ENCODE measurements around the gene TNFAIP1. TPM values are rescaled to one million over a fixed set of nuclear protein-coding genes. Genes with fewer than 3 reads are reported as not detected.

The TNFAIP1 gene
- total RNA-seq, 4 donors from 2014 or later, result 51.5 to 81.3 (median 66.4) TPM

DNA sequence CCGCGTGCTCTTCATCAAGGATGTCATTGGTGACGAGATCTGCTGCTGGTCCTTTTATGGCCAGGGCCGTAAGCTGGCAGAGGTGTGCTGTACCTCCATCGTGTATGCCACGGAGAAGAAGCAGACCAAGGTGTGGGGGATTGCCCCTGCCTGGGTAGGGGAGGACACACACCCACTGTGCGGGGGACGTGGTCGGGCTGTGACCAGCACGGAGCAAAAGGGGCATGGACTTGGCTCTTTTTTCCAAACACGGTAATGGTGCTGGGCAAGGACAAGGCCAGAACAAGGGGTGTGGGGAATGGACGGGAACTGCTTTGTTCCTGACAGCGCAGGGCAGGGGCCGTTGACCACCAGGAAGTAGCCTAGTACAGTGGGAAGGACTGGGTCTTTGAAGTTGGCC lies 6.8 kb downstream of the TNFAIP1 start:
- 92% methylated on average over 14 of the region's 14 CpGs for WGBS
- no peak overlapping the region for H3K4me3 ChIP-seq
- no peak overlapping the region for H3K27ac ChIP-seq
- peaks cover 76% of the 10 kb centered on the region for H3K36me3 ChIP-seq
- no peaks in the 10 kb centered on the region for H3K27me3 ChIP-seq
- no peaks in the 10 kb centered on the region for H3K9me3 ChIP-seq
- TF ChIP-seq POLR2A (IDR thresholded peaks at IDR 0.05) (no peak), POLR2AphosphoS5 (IDR thresholded peaks at IDR 0.05) (no peak), EP300 (IDR thresholded peaks at IDR 0.05) (no peak)
- TF ChIP-seq, protein P1, sequence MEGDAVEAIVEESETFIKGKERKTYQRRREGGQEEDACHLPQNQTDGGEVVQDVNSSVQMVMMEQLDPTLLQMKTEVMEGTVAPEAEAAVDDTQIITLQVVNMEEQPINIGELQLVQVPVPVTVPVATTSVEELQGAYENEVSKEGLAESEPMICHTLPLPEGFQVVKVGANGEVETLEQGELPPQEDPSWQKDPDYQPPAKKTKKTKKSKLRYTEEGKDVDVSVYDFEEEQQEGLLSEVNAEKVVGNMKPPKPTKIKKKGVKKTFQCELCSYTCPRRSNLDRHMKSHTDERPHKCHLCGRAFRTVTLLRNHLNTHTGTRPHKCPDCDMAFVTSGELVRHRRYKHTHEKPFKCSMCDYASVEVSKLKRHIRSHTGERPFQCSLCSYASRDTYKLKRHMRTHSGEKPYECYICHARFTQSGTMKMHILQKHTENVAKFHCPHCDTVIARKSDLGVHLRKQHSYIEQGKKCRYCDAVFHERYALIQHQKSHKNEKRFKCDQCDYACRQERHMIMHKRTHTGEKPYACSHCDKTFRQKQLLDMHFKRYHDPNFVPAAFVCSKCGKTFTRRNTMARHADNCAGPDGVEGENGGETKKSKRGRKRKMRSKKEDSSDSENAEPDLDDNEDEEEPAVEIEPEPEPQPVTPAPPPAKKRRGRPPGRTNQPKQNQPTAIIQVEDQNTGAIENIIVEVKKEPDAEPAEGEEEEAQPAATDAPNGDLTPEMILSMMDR (IDR thresholded peaks at IDR 0.05), result no peak
- no peak for DNase-seq (ENCODE audit: low spot score in 2 of 2)
- H3K4me1 ChIP-seq, result peaks cover 20% of the 10 kb centered on the region

DNA sequence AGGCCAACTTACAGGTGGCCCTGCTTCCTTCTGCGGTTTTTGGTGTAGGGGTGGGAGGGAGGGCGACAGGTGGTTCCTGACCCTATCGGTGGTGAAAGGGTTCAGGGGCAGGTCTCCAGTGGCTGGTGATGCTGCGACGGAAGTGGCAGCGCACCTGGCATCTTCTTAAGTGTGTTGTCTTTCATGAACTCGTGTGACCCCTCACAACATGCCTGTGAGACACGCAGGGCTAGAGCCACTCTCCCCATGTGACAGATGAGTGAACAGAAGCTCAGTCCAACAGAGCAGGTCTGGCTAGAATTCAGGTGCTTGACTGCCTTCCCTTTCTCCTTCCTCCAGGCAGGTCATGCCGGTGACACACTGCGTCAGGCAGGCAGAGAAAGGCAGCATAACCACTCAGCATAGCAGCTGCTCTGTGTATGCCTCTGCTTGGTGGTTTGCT lies 8.0 kb downstream of the TNFAIP1 start:
- TF ChIP-seq EP300 (IDR thresholded peaks at IDR 0.05) (no peak), POLR2A (IDR thresholded peaks at IDR 0.05) (no peak), POLR2AphosphoS5 (IDR thresholded peaks at IDR 0.05) (no peak)
- TF ChIP-seq, protein P1 (IDR thresholded peaks at IDR 0.05), result no peak
- no peak overlapping the region for H3K4me3 ChIP-seq
- H3K27ac ChIP-seq, result no peak overlapping the region
- H3K9me3 ChIP-seq, result no peaks in the 10 kb centered on the region
- H3K36me3 ChIP-seq, result peaks cover 88% of the 10 kb centered on the region
- DNase-seq (ENCODE audit: low spot score in 2 of 2), result no peak
- 83% methylated on average over 1 of the region's 10 CpGs for WGBS
- no peaks in the 10 kb centered on the region for H3K27me3 ChIP-seq
- H3K4me1 ChIP-seq, result peaks cover 13% of the 10 kb centered on the region

DNA sequence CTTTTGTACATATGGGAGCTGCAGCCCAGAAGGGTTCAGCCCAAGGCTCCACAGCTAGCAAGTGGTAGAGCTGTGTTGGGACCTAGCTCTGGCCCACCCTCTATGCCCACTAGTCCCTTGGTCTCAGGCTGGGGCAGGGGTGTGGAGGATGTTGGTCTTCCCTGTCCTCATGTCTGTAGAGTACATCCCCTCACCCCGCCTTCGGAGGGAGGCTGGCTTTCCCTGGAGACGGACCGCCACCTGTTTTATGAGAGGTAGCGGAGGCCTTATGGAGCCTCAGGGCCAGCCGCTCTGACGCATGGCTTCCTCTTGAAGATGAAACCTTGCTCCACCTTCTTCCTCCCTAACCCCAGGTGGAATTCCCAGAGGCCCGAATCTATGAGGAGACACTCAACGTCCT lies 8.4 kb downstream of the TNFAIP1 start:
- 85% methylated on average over 5 of the region's 9 CpGs for WGBS
- no peak for TF ChIP-seq POLR2AphosphoS5 (IDR thresholded peaks at IDR 0.05)
- TF ChIP-seq, protein P1 (IDR thresholded peaks at IDR 0.05), result no peak
- TF ChIP-seq EP300 (IDR thresholded peaks at IDR 0.05), result no peak
- Histone ChIP-seq H3K36me3 (peaks cover 93% of the 10 kb centered on the region), H3K27me3 (no peaks in the 10 kb centered on the region), H3K4me1 (peaks cover 11% of the 10 kb centered on the region), H3K4me3 (no peak overlapping the region), H3K27ac (no peak overlapping the region), H3K9me3 (no peaks in the 10 kb centered on the region)
- DNase-seq (ENCODE audit: low spot score in 2 of 2), result no peak

DNA sequence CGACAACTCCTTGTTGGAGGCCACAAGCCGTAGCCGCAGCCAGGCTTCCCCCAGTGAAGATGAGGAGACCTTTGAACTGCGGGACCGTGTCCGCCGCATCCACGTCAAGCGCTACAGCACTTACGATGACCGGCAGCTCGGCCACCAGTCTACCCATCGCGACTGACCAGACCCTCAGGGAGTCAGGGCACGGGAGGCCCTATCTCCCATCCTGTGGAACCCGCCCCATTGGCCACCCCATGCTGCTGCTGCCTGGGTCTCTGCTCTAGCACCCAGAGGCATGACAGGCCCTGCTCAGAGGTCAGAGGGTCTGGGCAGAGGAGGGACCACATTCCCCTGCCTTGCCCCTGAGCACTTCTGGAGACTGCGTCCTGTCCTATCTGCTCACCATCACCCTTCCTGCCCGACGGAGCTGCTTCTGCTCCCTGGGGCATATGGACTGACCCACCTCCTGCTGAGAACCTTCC lies 8.9 kb downstream of the TNFAIP1 start:
- H3K27me3 ChIP-seq, result no peaks in the 10 kb centered on the region
- H3K27ac ChIP-seq, result no peak overlapping the region
- H3K4me3 ChIP-seq, result no peak overlapping the region
- no peak for DNase-seq (ENCODE audit: low spot score in 2 of 2)
- TF ChIP-seq POLR2AphosphoS5 (IDR thresholded peaks at IDR 0.05) (no peak), POLR2A (IDR thresholded peaks at IDR 0.05) (no peak)
- TF ChIP-seq, protein P1 (IDR thresholded peaks at IDR 0.05), result no peak
- peaks cover 98% of the 10 kb centered on the region for H3K36me3 ChIP-seq
- no peaks in the 10 kb centered on the region for H3K9me3 ChIP-seq
- H3K4me1 ChIP-seq, result peaks cover 11% of the 10 kb centered on the region
- 96% methylated on average over 15 of the region's 19 CpGs for WGBS

DNA sequence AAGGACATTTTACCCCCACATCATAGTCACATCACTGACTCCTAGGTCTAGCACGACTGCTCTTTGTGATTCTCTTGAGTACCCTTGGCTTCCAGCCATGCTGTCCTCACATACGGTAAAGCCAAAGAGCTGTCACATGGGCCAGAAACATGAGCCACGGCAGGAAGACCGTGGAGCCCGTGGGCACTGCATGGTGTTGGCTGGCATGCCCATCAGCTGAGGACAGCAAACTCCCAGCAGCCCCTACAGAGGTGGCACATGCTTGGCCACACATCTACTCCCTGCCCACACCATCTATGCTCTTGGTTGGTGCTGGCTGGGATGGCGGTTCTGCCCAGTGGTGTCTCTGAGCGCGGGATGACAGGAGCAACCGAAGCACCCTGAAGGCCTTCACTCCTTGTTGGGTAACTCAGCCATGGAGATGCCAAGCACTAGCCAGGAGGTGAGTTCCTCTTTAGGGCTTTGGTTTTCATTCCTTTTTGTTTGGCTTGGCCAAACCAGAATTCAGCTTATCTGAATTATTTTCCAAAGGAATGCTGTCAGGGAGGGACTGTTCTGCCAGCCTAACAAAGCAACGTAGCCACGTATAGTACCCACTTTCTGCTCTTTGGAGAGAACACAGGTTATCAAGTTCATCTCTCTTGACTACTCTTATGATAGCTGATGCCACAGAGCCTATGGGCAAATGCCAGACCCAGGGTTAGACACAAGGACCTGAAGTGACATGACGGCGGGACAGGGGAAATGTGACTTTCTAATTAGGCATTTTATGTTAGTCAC lies 10.0 kb downstream of the TNFAIP1 start:
- Histone ChIP-seq H3K27me3 (no peaks in the 10 kb centered on the region), H3K27ac (no peak overlapping the region), H3K4me1 (peaks cover 11% of the 10 kb centered on the region), H3K9me3 (no peaks in the 10 kb centered on the region), H3K4me3 (no peak overlapping the region), H3K36me3 (peaks cover 100% of the 10 kb centered on the region)
- DNase-seq (ENCODE audit: low spot score in 2 of 2), result no peak
- WGBS, result 70% methylated on average over 11 of the region's 13 CpGs
- TF ChIP-seq EP300 (IDR thresholded peaks at IDR 0.05), result no peak
- TF ChIP-seq, protein P1 (IDR thresholded peaks at IDR 0.05), result no peak
- TF ChIP-seq POLR2A (IDR thresholded peaks at IDR 0.05), result no peak
- TF ChIP-seq POLR2AphosphoS5 (IDR thresholded peaks at IDR 0.05), result no peak
